Vagina (tissue), 2 donors: ENCODE data around the gene NACC2. TPM values are rescaled to one million over a fixed set of nuclear protein-coding genes. Genes with fewer than 3 reads are reported as not detected.

Source experiments
- DNase-seq, 2 donors: peaks; one replicate each; pipeline ENCODE4 v3.0.0-alpha.2; 2017; ENCODE audit errors: extremely low spot score in 2 of 2
- H3K27ac ChIP-seq: fragments of 200-600 bp; sonication (generic); one replicate; pipeline ENCODE4 v1.5.1; 2019
- H3K27me3 ChIP-seq: fragments of 200-600 bp; sonication (generic); one replicate; pipeline ENCODE4 v1.5.1; 2019
- H3K36me3 ChIP-seq, 2 donors: fragments of 200-600 bp; sonication (generic); one replicate each; pipeline ENCODE4 v1.5.1; 2017 to 2019
- H3K4me1 ChIP-seq: fragments of 200-600 bp; sonication (generic); one replicate; pipeline ENCODE4 v1.5.1; 2019
- H3K4me3 ChIP-seq, 2 donors: fragments of 200-600 bp; sonication (generic); 1 replicate in 1 of 2; 2 replicates in 1 of 2; pipeline ENCODE4 v1.5.1; 2016 to 2019
- H3K9me3 ChIP-seq: fragments of 200-600 bp; sonication (generic); one replicate; pipeline ENCODE4 v1.5.1; 2019
- POLR2A ChIP-seq, 2 donors: fragments of 450-650 bp; IDR thresholded peaks; one replicate each; pipeline ENCODE4 v1.6.1; 2017; ENCODE audit warnings: antibody characterized with exemption in 2 of 2, mild to moderate bottlenecking in 2 of 2, moderate library complexity in 2 of 2
- POLR2AphosphoS5 ChIP-seq, 2 donors: sonication (generic); formaldehyde crosslinking; IDR thresholded peaks; one replicate each; pipeline ENCODE4 v1.9.0; 2017; ENCODE audit warnings: antibody characterized with exemption in 2 of 2, mild to moderate bottlenecking in 2 of 2, low read depth in 1 of 2; ENCODE audit not compliant: insufficient read depth in 1 of 2
- intact Hi-C: fragments of 100-400 bp; cut with DNase I; formaldehyde crosslinking; loops from one replicate; pipeline ENCODE4 v1.15.1; 2023
- total RNA-seq: library from RNA; depleted of rRNA; stranded (reverse); fragments of >200 nt; gene quantifications from one replicate; pipeline ENCODE4 v1.2.3, GENCODE V29; 2016
- TF ChIP-seq, protein P1 (sequence below), 3 experiments: fragments of 450-650 bp in 2 of 3; fragments of 200-600 bp in 1 of 3; sonication (generic) in 1 of 3; IDR thresholded peaks; one replicate each; pipeline ENCODE4 v1.5.1; 2017 to 2019; ENCODE audit warnings: antibody characterized with exemption in 3 of 3, mild to moderate bottlenecking in 2 of 3, moderate library complexity in 2 of 3

The NACC2 gene
- total RNA-seq, 1 donor from 2014 or later, result 21.1 TPM

DNA sequence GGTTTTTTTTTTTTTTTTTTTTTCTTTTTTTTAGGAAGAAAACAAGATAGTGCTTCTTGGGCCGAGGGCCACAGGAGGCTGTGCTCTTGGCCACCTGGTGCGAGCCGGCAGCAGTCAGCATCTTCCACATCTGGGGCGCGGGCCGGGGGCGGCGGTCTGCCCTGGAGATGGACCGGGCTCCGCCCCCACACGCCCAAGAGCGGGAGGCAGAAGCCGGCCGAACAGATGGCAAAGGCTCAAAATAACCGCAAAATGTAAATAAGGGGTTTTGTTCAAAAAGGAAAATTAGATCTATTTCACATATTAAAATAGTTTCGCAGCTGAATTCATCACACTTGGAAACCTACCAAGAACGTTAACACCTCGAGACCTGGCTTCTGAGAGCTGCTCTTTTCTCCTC, 82.4 kb downstream of the NACC2 start:
- intact Hi-C loops, result loop anchor here (2.0 kb wide), 2 partner anchors 20 to 76 kb away; no protein-coding TSS in a partner anchor
- Histone ChIP-seq H3K4me3 (no peak overlapping the region), H3K36me3 (peaks cover 0 to 22% of the 10 kb centered on the region in 2 donors), H3K4me1 (peaks cover 40% of the 10 kb centered on the region), H3K27me3 (no peaks in the 10 kb centered on the region), H3K27ac (peak overlapping the region; percentile 51), H3K9me3 (no peaks in the 10 kb centered on the region)
- TF ChIP-seq POLR2A (IDR thresholded peaks at IDR 0.05) (no peak), POLR2AphosphoS5 (IDR thresholded peaks at IDR 0.05; ENCODE audit: insufficient read depth in 1 of 2, low read depth in 1 of 2) (no peak)
- DNase-seq, result no peak

GRCh38 chr9:136011703-136012496, 83.2 kb downstream of the NACC2 start:
- peaks cover 40% of the 10 kb centered on the region for H3K4me1 ChIP-seq
- H3K36me3 ChIP-seq, result peaks cover 0 to 22% of the 10 kb centered on the region in 2 donors
- no peaks in the 10 kb centered on the region for H3K27me3 ChIP-seq
- peak; percentile 46 to 68 for TF ChIP-seq POLR2AphosphoS5 (IDR thresholded peaks at IDR 0.05; ENCODE audit: insufficient read depth in 1 of 2, low read depth in 1 of 2)
- TF ChIP-seq POLR2A (IDR thresholded peaks at IDR 0.05), result no peak
- peak overlapping the region; percentile 51 for H3K27ac ChIP-seq
- DNase-seq, result no peak
- H3K9me3 ChIP-seq, result no peaks in the 10 kb centered on the region
- intact Hi-C loops, result loop anchor here (2.0 kb wide), 2 partner anchors 19 to 77 kb away; no protein-coding TSS in a partner anchor
- no peak overlapping the region for H3K4me3 ChIP-seq

GRCh38 chr9:136011376-136011702, 83.8 kb downstream of the NACC2 start:
- peaks cover 40% of the 10 kb centered on the region for H3K4me1 ChIP-seq

DNA sequence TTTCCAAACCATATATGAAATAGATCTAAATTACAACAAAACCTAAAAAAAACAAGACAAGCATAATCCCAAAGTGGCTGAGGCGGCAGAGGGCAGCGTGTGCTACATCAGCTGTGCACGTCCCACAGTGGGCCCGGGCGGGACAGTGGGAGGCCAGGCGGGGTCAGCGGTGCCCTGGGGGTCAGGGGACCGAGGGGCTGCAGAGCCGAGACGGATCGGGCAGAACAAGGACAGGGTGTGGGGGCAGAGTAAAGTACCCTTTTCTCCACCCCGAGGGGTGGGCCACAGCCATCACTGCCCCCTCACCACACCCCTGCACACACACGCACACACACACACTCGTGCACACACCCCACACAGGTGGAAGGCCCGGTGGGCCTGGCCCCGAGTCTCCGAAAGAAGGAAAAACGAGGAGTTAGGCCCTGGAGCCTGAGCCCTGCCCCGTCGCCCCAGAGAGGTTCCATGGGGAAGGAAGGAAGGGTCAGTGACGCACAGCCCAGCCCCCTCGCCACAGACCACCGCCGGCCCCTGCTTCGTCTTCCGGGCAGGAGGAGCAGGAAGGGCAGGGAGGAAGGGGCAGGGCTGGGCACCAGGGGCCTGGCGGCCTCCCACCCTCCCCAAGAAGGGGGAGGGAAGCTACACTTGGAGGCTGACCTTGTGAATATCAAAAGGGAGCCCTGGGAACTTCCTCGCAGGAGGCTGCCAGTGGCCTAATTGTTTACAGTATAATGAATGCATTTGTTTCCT, 84.3 kb downstream of the NACC2 start:
- Histone ChIP-seq H3K9me3 (no peaks in the 10 kb centered on the region), H3K4me1 (peaks cover 40% of the 10 kb centered on the region), H3K36me3 (peaks cover 0 to 21% of the 10 kb centered on the region in 2 donors), H3K4me3 (no peak overlapping the region), H3K27ac (no peak overlapping the region), H3K27me3 (no peaks in the 10 kb centered on the region)
- TF ChIP-seq, protein P1, sequence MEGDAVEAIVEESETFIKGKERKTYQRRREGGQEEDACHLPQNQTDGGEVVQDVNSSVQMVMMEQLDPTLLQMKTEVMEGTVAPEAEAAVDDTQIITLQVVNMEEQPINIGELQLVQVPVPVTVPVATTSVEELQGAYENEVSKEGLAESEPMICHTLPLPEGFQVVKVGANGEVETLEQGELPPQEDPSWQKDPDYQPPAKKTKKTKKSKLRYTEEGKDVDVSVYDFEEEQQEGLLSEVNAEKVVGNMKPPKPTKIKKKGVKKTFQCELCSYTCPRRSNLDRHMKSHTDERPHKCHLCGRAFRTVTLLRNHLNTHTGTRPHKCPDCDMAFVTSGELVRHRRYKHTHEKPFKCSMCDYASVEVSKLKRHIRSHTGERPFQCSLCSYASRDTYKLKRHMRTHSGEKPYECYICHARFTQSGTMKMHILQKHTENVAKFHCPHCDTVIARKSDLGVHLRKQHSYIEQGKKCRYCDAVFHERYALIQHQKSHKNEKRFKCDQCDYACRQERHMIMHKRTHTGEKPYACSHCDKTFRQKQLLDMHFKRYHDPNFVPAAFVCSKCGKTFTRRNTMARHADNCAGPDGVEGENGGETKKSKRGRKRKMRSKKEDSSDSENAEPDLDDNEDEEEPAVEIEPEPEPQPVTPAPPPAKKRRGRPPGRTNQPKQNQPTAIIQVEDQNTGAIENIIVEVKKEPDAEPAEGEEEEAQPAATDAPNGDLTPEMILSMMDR (IDR thresholded peaks at IDR 0.05), result no peak
- TF ChIP-seq POLR2AphosphoS5 (IDR thresholded peaks at IDR 0.05; ENCODE audit: insufficient read depth in 1 of 2, low read depth in 1 of 2), result peak in 1 of 2 donors; percentile 30
- intact Hi-C loops, result no loop called here
- no peak for DNase-seq

More at GRCh38 chr9:136011376-136011702, 83.8 kb downstream of the NACC2 start:
- peak overlapping the region; percentile 51 for H3K27ac ChIP-seq
- H3K4me3 ChIP-seq, result no peak overlapping the region
- H3K9me3 ChIP-seq, result no peaks in the 10 kb centered on the region
- no peaks in the 10 kb centered on the region for H3K27me3 ChIP-seq
- peaks cover 0 to 22% of the 10 kb centered on the region in 2 donors for H3K36me3 ChIP-seq
- no peak for DNase-seq
- intact Hi-C loops, result no loop called here
- TF ChIP-seq POLR2A (IDR thresholded peaks at IDR 0.05), result no peak
- TF ChIP-seq POLR2AphosphoS5 (IDR thresholded peaks at IDR 0.05; ENCODE audit: insufficient read depth in 1 of 2, low read depth in 1 of 2), result no peak
- TF ChIP-seq, protein P1 (IDR thresholded peaks at IDR 0.05), result no peak

GRCh38 chr9:136010176-136010575, 84.9 kb downstream of the NACC2 start:
- Histone ChIP-seq H3K36me3 (peaks cover 0 to 16% of the 10 kb centered on the region in 2 donors), H3K27ac (no peak overlapping the region), H3K4me3 (no peak overlapping the region), H3K27me3 (no peaks in the 10 kb centered on the region), H3K9me3 (no peaks in the 10 kb centered on the region), H3K4me1 (peaks cover 40% of the 10 kb centered on the region)
- intact Hi-C loops, result no loop called here
- TF ChIP-seq, protein P1 (IDR thresholded peaks at IDR 0.05), result no peak
- TF ChIP-seq POLR2A (IDR thresholded peaks at IDR 0.05), result no peak
- no peak for TF ChIP-seq POLR2AphosphoS5 (IDR thresholded peaks at IDR 0.05; ENCODE audit: insufficient read depth in 1 of 2, low read depth in 1 of 2)
- no peak for DNase-seq
